CD14-positive monocyte (primary cell): ENCODE results near the gene MEIS1. TPM values are rescaled to one million over a fixed set of nuclear protein-coding genes. Genes with fewer than 3 reads are reported as not detected.

ENCODE experiments used
- DNase-seq, 3 donors: peaks; one replicate each; pipeline ENCODE4 v3.0.0-alpha.2; 2011 to 2022
- H2AFZ ChIP-seq: 2 replicates; pipeline ENCODE4 v1.6.0; 2012; ENCODE audit warnings: mild to moderate bottlenecking, low read depth, low read length, inconsistent platforms; ENCODE audit not compliant: insufficient read depth, poor library complexity, severe bottlenecking
- H3K27ac ChIP-seq, 2 donors: 1 replicate in 1 of 2; 2 replicates in 1 of 2; pipeline ENCODE4 v1.5.1; 2012 to 2013; ENCODE audit warnings: low read length in 2 of 2, control low read depth in 1 of 2, inconsistent platforms in 1 of 2, low read depth in 1 of 2, mild to moderate bottlenecking in 1 of 2
- H3K27me3 ChIP-seq, 2 donors: one replicate each; pipeline versions ENCODE4 v1.6.0 to v1.6.1; 2011 to 2013; ENCODE audit warnings: low read length in 2 of 2; ENCODE audit not compliant: control insufficient read depth in 2 of 2, insufficient read depth in 2 of 2
- H3K36me3 ChIP-seq, 2 donors: replicated peaks in 1 of 2; 1 replicate in 1 of 2; 2 replicates in 1 of 2; pipeline versions ENCODE4 v1.5.1 to v1.6.1; 2012 to 2013; ENCODE audit warnings: low read length in 2 of 2, control low read depth in 1 of 2, inconsistent platforms in 1 of 2, mild to moderate bottlenecking in 1 of 2; ENCODE audit not compliant: insufficient read depth in 2 of 2, control insufficient read depth in 1 of 2
- H3K4me1 ChIP-seq, 2 donors: 1 replicate in 1 of 2; 2 replicates in 1 of 2; pipeline versions ENCODE4 v1.5.1 to v1.6.1; 2012 to 2013; ENCODE audit warnings: low read length in 2 of 2, control low read depth in 1 of 2, inconsistent platforms in 1 of 2, mild to moderate bottlenecking in 1 of 2, moderate library complexity in 1 of 2; ENCODE audit not compliant: insufficient read depth in 2 of 2, control insufficient read depth in 1 of 2
- H3K4me2 ChIP-seq: replicated peaks from 2 replicates; pipeline ENCODE3; 2012; ENCODE audit warnings: low read length, moderate library complexity, mild to moderate bottlenecking; ENCODE audit not compliant: poor library complexity, severe bottlenecking; ENCODE audit errors: extremely low read depth
- H3K4me3 ChIP-seq, 3 experiments: fragments of 200-600 bp in 1 of 3; sonication (generic) in 1 of 3; replicated peaks in 1 of 3; 1 replicate in 2 of 3; 2 replicates in 1 of 3; pipeline ENCODE4 v1.5.1; 2011 to 2013; ENCODE audit warnings: low read length in 3 of 3, mild to moderate bottlenecking in 3 of 3, control low read depth in 2 of 3, low read depth in 2 of 3, inconsistent platforms in 1 of 3, moderate library complexity in 1 of 3
- H3K79me2 ChIP-seq: 2 replicates; pipeline ENCODE4 v1.6.0; 2012; ENCODE audit warnings: mild to moderate bottlenecking, control low read depth, inconsistent platforms, low read length, moderate library complexity; ENCODE audit not compliant: insufficient read depth
- H3K9ac ChIP-seq: 2 replicates; pipeline ENCODE4 v1.6.0; 2017; ENCODE audit warnings: low read length, mild to moderate bottlenecking; ENCODE audit not compliant: insufficient read depth, poor library complexity, severe bottlenecking
- H3K9me3 ChIP-seq, 2 donors: replicated peaks in 1 of 2; 1 replicate in 1 of 2; 2 replicates in 1 of 2; pipeline versions ENCODE4 v1.5.1 to v1.6.1; 2012 to 2013; ENCODE audit warnings: low read length in 2 of 2, control low read depth in 1 of 2; ENCODE audit not compliant: control insufficient read depth in 1 of 2, insufficient read depth in 1 of 2
- H4K20me1 ChIP-seq: 2 replicates; pipeline ENCODE4 v1.6.0; 2012; ENCODE audit warnings: mild to moderate bottlenecking, low read length, control low read depth, moderate library complexity; ENCODE audit not compliant: insufficient read depth
- H3K27ac Mint-ChIP-seq, 7 donors: one replicate each; pipeline ENCODE4 v1.8.0; 2020; ENCODE audit warnings: mild to moderate bottlenecking in 7 of 7, mixed read lengths in 7 of 7, moderate library complexity in 6 of 7, inconsistent platforms in 2 of 7
- H3K27me3 Mint-ChIP-seq, 3 donors: one replicate each; pipeline ENCODE4 v1.8.0; 2021 to 2022; ENCODE audit warnings: low read depth in 3 of 3, mild to moderate bottlenecking in 3 of 3, mixed read lengths in 3 of 3, moderate library complexity in 3 of 3, inconsistent platforms in 1 of 3
- H3K36me3 Mint-ChIP-seq, 2 donors: one replicate each; pipeline ENCODE4 v1.8.0; 2020; ENCODE audit warnings: mixed read lengths in 2 of 2, inconsistent platforms in 1 of 2, mild to moderate bottlenecking in 1 of 2
- H3K4me1 Mint-ChIP-seq: one replicate; pipeline ENCODE4 v1.8.0; 2020; ENCODE audit warnings: mild to moderate bottlenecking, mixed read lengths
- H3K4me3 Mint-ChIP-seq, 2 donors: one replicate each; pipeline ENCODE4 v1.8.0; 2020; ENCODE audit warnings: mild to moderate bottlenecking in 2 of 2, mixed read lengths in 2 of 2, moderate library complexity in 1 of 2
- H3K9me3 Mint-ChIP-seq, 7 donors: one replicate each; pipeline ENCODE4 v1.8.0; 2020 to 2022; ENCODE audit warnings: mixed read lengths in 7 of 7, mild to moderate bottlenecking in 6 of 7, moderate library complexity in 6 of 7, inconsistent platforms in 2 of 7
- CTCF ChIP-seq: fragments of 200-600 bp; IDR thresholded peaks from one replicate; pipeline ENCODE4 v1.8.0; 2022; ENCODE audit warnings: antibody characterized with exemption, mild to moderate bottlenecking
- WGBS: methylation state at CpG from one replicate; pipeline ENCODE4 v1.1.5; 2013; ENCODE audit warnings: missing lambda C conversion rate; ENCODE audit not compliant: insufficient coverage; 5-methylcytosine and 5-hydroxymethylcytosine counted together
- intact Hi-C, 2 donors: fragments of 100-400 bp; cut with micrococcal nuclease; formaldehyde crosslinking; loops; one replicate each; pipeline versions ENCODE4 v1.15.0 to v1.15.1; 2023
- polyA plus RNA-seq, 3 donors: library from polyadenylated mRNA; depleted of rRNA in 1 of 3; unstranded in 2 of 3; stranded (reverse) in 1 of 3; fragments of 300-500 nt in 2 of 3; fragments of >200 nt in 1 of 3; fragmentation: Illumina TruSeq in 2 of 3; gene quantifications; 1 replicate in 2 of 3; 2 replicates in 1 of 3; pipeline ENCODE4 v1.2.3, GENCODE V29; 2012 to 2021

MEIS1 gene
- polyA plus RNA-seq, 3 donors = 0.09 to 0.40 TPM; not detected in 1

- no peaks in the 10 kb centered on the region for H3K36me3 Mint-ChIP-seq
- no peak overlapping the region for H3K4me3 Mint-ChIP-seq
- peaks cover 0 to 2% (median 0%) of the 10 kb centered on the region in 3 donors for H3K27me3 Mint-ChIP-seq
- no peaks in the 10 kb centered on the region for H3K36me3 ChIP-seq
- H3K4me1 Mint-ChIP-seq = no peaks in the 10 kb centered on the region
- no peak overlapping the region for H3K27ac ChIP-seq
- no peaks in the 10 kb centered on the region for H3K79me2 ChIP-seq
- no peak overlapping the region for H3K27ac Mint-ChIP-seq
- intact Hi-C loops = no loop called here
- no peaks in the 10 kb centered on the region for H3K27me3 ChIP-seq
- no peak overlapping the region for H2AFZ ChIP-seq
- 100% methylated on average over 1 of the region's 3 CpGs for WGBS
- H3K4me2 ChIP-seq = no peak overlapping the region
- no peak for TF ChIP-seq CTCF
- H3K4me1 ChIP-seq = no peaks in the 10 kb centered on the region
- H3K9me3 Mint-ChIP-seq = no peaks in the 10 kb centered on the region
- no peak overlapping the region for H3K4me3 ChIP-seq
- no peak for DNase-seq
- H3K9me3 ChIP-seq = no peaks in the 10 kb centered on the region
- no peaks in the 10 kb centered on the region for H4K20me1 ChIP-seq
- no peak overlapping the region for H3K9ac ChIP-seq
Observed at GRCh38 chr2:66463206-66463755, 28.4 kb downstream of the MEIS1 start.

- H3K4me2 ChIP-seq = no peak overlapping the region
- no peak overlapping the region for H3K27ac Mint-ChIP-seq
- no peaks in the 10 kb centered on the region for H3K4me1 ChIP-seq
- H3K4me1 Mint-ChIP-seq = no peaks in the 10 kb centered on the region
- H3K9me3 ChIP-seq = no peaks in the 10 kb centered on the region
- H3K9ac ChIP-seq = no peak overlapping the region
- no peak for TF ChIP-seq CTCF
- no peaks in the 10 kb centered on the region for H3K27me3 ChIP-seq
- DNase-seq = no peak
- no peak overlapping the region for H3K4me3 ChIP-seq
- intact Hi-C loops = no loop called here
- no peak overlapping the region for H3K27ac ChIP-seq
- H3K27me3 Mint-ChIP-seq = peaks cover 0 to 2% (median 0%) of the 10 kb centered on the region in 3 donors
- no CpG with 5 or more reads among the region's 4 CpGs for WGBS
- no peak overlapping the region for H3K4me3 Mint-ChIP-seq
- H3K36me3 ChIP-seq = no peaks in the 10 kb centered on the region
- H3K9me3 Mint-ChIP-seq = no peaks in the 10 kb centered on the region
- no peaks in the 10 kb centered on the region for H3K36me3 Mint-ChIP-seq
- no peak overlapping the region for H2AFZ ChIP-seq
- H4K20me1 ChIP-seq = no peaks in the 10 kb centered on the region
- no peaks in the 10 kb centered on the region for H3K79me2 ChIP-seq
Observed at GRCh38 chr2:66464930-66465637, 30.2 kb downstream of the MEIS1 start.
